Muscle of arm (tissue), 14 donors: ENCODE data around the gene GLUD1. TPM values are rescaled to one million over a fixed set of nuclear protein-coding genes. Genes with fewer than 3 reads are reported as not detected.
A peak's percentile ranks its signal among the peaks of the same experiment; 100 is the strongest.
"Not testable (repeated sequence)": the region's sequence is repeated elsewhere in the genome, so short reads cannot be mapped to it uniquely, and the experiment has no call there.

Source experiments
- DNase-seq: peaks from one replicate; pipeline ENCODE4 v3.0.0-alpha.2; 2013
- long read RNA-seq, 11 donors: transcript quantifications; one replicate each; lab custom pipeline, GENCODE V29; 2026
- polyA plus RNA-seq, 12 donors: library from polyadenylated mRNA; unstranded; fragments of 120-200 nt; gene quantifications; one replicate each; pipeline ENCODE4 v1.2.1, GENCODE V29; 2013; ENCODE audit not compliant: insufficient read length in 12 of 12

GLUD1 gene
- 100 to 1,000 TPM in 1 of 12 donors, 10 to 100 TPM in 11; 40.9 to 141 (median 62.0) TPM for polyA plus RNA-seq
- long read RNA-seq, donor 1, transcript GLUD1-201 (13 exons, 3,039 nt) = major isoform, 12 of 61 reads
- long read RNA-seq, donor 1, partial matches to known transcripts = 38 of 61 reads
- long read RNA-seq, donor 1, other reads (novel, unspliced or antisense) = 7 of 61 reads
- long read RNA-seq, donor 2, transcript GLUD1-201 (13 exons, 3,039 nt) = major isoform, 17 of 22 reads
- long read RNA-seq, donor 2, partial matches to known transcripts = 5 of 22 reads
- long read RNA-seq, donor 2, other reads (novel, unspliced or antisense) = 0 of 22 reads
- long read RNA-seq, donor 3, transcript GLUD1-201 (13 exons, 3,039 nt) = major isoform, 13 of 13 reads
- long read RNA-seq, donor 3, partial matches to known transcripts = 0 of 13 reads
- long read RNA-seq, donor 3, other reads (novel, unspliced or antisense) = 0 of 13 reads
- long read RNA-seq, donor 4, transcript GLUD1-201 (13 exons, 3,039 nt) = major isoform, 8 of 22 reads
- long read RNA-seq, donor 4, partial matches to known transcripts = 14 of 22 reads
- long read RNA-seq, donor 4, other reads (novel, unspliced or antisense) = 0 of 22 reads
- long read RNA-seq, donor 5 = 0 reads
- long read RNA-seq, donor 6, transcript GLUD1-201 (13 exons, 3,039 nt) = major isoform, 8 of 8 reads
- long read RNA-seq, donor 6, partial matches to known transcripts = 0 of 8 reads
- long read RNA-seq, donor 6, other reads (novel, unspliced or antisense) = 0 of 8 reads
- long read RNA-seq, donor 7, transcript GLUD1-201 (13 exons, 3,039 nt) = major isoform, 7 of 12 reads
- long read RNA-seq, donor 7, partial matches to known transcripts = 5 of 12 reads
- long read RNA-seq, donor 7, other reads (novel, unspliced or antisense) = 0 of 12 reads
- long read RNA-seq, donor 8, transcript GLUD1-201 (13 exons, 3,039 nt) = major isoform, 11 of 21 reads
- long read RNA-seq, donor 8, partial matches to known transcripts = 8 of 21 reads
- long read RNA-seq, donor 8, other reads (novel, unspliced or antisense) = 0 of 21 reads
- long read RNA-seq, donor 9, transcript GLUD1-201 (13 exons, 3,039 nt) = major isoform, 10 of 22 reads
- long read RNA-seq, donor 9, partial matches to known transcripts = 11 of 22 reads
- long read RNA-seq, donor 9, other reads (novel, unspliced or antisense) = 0 of 22 reads
- long read RNA-seq, donor 10, transcript GLUD1-201 (13 exons, 3,039 nt) = major isoform, 13 of 40 reads
- long read RNA-seq, donor 10, partial matches to known transcripts = 26 of 40 reads
- long read RNA-seq, donor 10, other reads (novel, unspliced or antisense) = 0 of 40 reads
- long read RNA-seq, donor 11, transcript GLUD1-201 (13 exons, 3,039 nt) = major isoform, 12 of 18 reads
- long read RNA-seq, donor 11, partial matches to known transcripts = 5 of 18 reads
- long read RNA-seq, donor 11, other reads (novel, unspliced or antisense) = 0 of 18 reads

GRCh38 chr10:87094373-87095235 is at the start of gene GLUD1, which contains the start of gene SHLD2:
Gene GLUD1 (minus strand): TSS chr10:87094843. CDS start chr10:87094769, 74 bp downstream.
Gene SHLD2 (plus strand): TSS chr10:87095206. CDS start chr10:87151355, 56,149 bp downstream.
- DNase-seq = peak; percentile 88

- not testable (repeated sequence) for DNase-seq
These were observed 48.4 kb upstream of the GLUD1 start for GRCh38 chr10:87143109-87143418.

GRCh38 chr10:87142230-87143108 is 47.8 kb upstream of the GLUD1 start:
- peak; percentile 48 for DNase-seq

GRCh38 chr10:87137478-87137877 is 42.8 kb upstream of the GLUD1 start:
- DNase-seq = not testable (repeated sequence)

GRCh38 chr10:87134440-87134839 is 39.8 kb upstream of the GLUD1 start:
- not testable (repeated sequence) for DNase-seq

GRCh38 chr10:87133936-87134335 is 39.3 kb upstream of the GLUD1 start:
- not testable (repeated sequence) for DNase-seq

GRCh38 chr10:87132176-87132575 is 37.5 kb upstream of the GLUD1 start:
- peak; percentile 6 for DNase-seq

- not testable (repeated sequence) for DNase-seq
These were observed 33.0 kb upstream of the GLUD1 start for GRCh38 chr10:87127607-87128156.

- DNase-seq = not testable (repeated sequence)
These were observed 32.4 kb upstream of the GLUD1 start for GRCh38 chr10:87127048-87127447.

- not testable (repeated sequence) for DNase-seq
These were observed 28.7 kb upstream of the GLUD1 start for GRCh38 chr10:87123351-87123750.

- not testable (repeated sequence) for DNase-seq
These were observed 24.4 kb upstream of the GLUD1 start for GRCh38 chr10:87119029-87119428.

GRCh38 chr10:87118122-87118521 is 23.5 kb upstream of the GLUD1 start:
- not testable (repeated sequence) for DNase-seq

- DNase-seq = no peak
These were observed 10.9 kb upstream of the GLUD1 start for GRCh38 chr10:87105446-87106124.

GRCh38 chr10:87104727-87105126 is 10.1 kb upstream of the GLUD1 start:
- not testable (repeated sequence) for DNase-seq

GRCh38 chr10:87101996-87102395 is 7.4 kb upstream of the GLUD1 start:
- DNase-seq = no peak

GRCh38 chr10:87095236-87095945 is 748 bp upstream of the GLUD1 start:
- DNase-seq = peak; percentile 76

GRCh38 chr10:87093632-87094372 is 841 bp downstream of the GLUD1 start:
- DNase-seq = peak; percentile 66
